ENCODE measurements around the gene RBMS1.

GRCh38 chr2:160373263-160373662 lies 120.3 kb downstream of the RBMS1 start:
- TF ChIP-seq CTCF (IDR thresholded peaks at IDR 0.05; ENCODE audit: low read length) (no peak), EZH2phosphoT487 (IDR thresholded peaks at IDR 0.05; ENCODE audit: low read length) (no peak)

Data from MM.1S (cell line).